Measurements from ENCODE around the gene VSIG4. TPM values are rescaled to one million over a fixed set of nuclear protein-coding genes. Genes with fewer than 3 reads are reported as not detected.

Gene VSIG4
- total RNA-seq, 3 donors from 2014 or later (not counting 1 experiment from before 2014, with no cell fraction given), result 0.32 to 1.3 TPM; not detected in 1

- Mint-ChIP-seq H3K36me3 (no peaks in the 10 kb centered on the region), H3K27ac (peak overlapping the region; percentile 82 to 94), H3K9me3 (peaks cover 0 to 3% of the 10 kb centered on the region in 2 donors), H3K4me3 (peak overlapping the region; percentile 1), H3K4me1 (peaks cover 28 to 46% of the 10 kb centered on the region in 2 donors), H3K27me3 (ENCODE audit: low read depth in 2 of 2) (no peaks in the 10 kb centered on the region)
- ATAC-seq (peak; percentile 56 to 73 (median 68)), DNase-seq (no peak)
- Histone ChIP-seq H3K36me3 (ENCODE audit: control insufficient read depth, insufficient read depth, low read length) (no peaks in the 10 kb centered on the region), H3K4me1 (ENCODE audit: control insufficient read depth, insufficient read depth, low read length) (peaks cover 28% of the 10 kb centered on the region), H3K4me3 (ENCODE audit: low read length) (no peak overlapping the region), H3K9me3 (ENCODE audit: control insufficient read depth, insufficient read depth, low read length) (no peaks in the 10 kb centered on the region), H3K27me3 (ENCODE audit: control insufficient read depth, insufficient read depth, low read length) (no peaks in the 10 kb centered on the region), H3K27ac (ENCODE audit: low read length) (peak overlapping the region; percentile 44)
- WGBS (ENCODE audit: insufficient coverage), result 58% methylated on average over 1 of the region's 4 CpGs
- intact Hi-C loops (cut with micrococcal nuclease), result no loop called here
- TF ChIP-seq CTCF (IDR thresholded peaks at IDR 0.05), result no peak
Measured at GRCh38 chrX:66005830-66006449, 33.9 kb downstream of the VSIG4 start.

- peak overlapping the region; percentile 82 to 94 for H3K27ac Mint-ChIP-seq
- peaks cover 28% of the 10 kb centered on the region for H3K4me1 ChIP-seq (ENCODE audit: control insufficient read depth, insufficient read depth, low read length)
- H3K9me3 ChIP-seq (ENCODE audit: control insufficient read depth, insufficient read depth, low read length), result no peaks in the 10 kb centered on the region
- ATAC-seq (peak in 2 of 3 donors; percentile 15 to 26), DNase-seq (peak in 1 of 2 donors; percentile 28)
- H3K27me3 Mint-ChIP-seq (ENCODE audit: low read depth in 2 of 2), result no peaks in the 10 kb centered on the region
- no peak overlapping the region for H3K4me3 ChIP-seq (ENCODE audit: low read length)
- peaks cover 26 to 40% of the 10 kb centered on the region in 2 donors for H3K4me1 Mint-ChIP-seq
- H3K36me3 Mint-ChIP-seq, result no peaks in the 10 kb centered on the region
- WGBS (ENCODE audit: insufficient coverage), result no CpG with 5 or more reads among the region's 1 CpG
- H3K36me3 ChIP-seq (ENCODE audit: control insufficient read depth, insufficient read depth, low read length), result no peaks in the 10 kb centered on the region
- intact Hi-C loops (cut with micrococcal nuclease), result no loop called here
- TF ChIP-seq CTCF (IDR thresholded peaks at IDR 0.05), result no peak
- H3K9me3 Mint-ChIP-seq, result peaks cover 0 to 3% of the 10 kb centered on the region in 2 donors
- no peaks in the 10 kb centered on the region for H3K27me3 ChIP-seq (ENCODE audit: control insufficient read depth, insufficient read depth, low read length)
- peak overlapping the region; percentile 37 for H3K27ac ChIP-seq (ENCODE audit: low read length)
- H3K4me3 Mint-ChIP-seq, result peak overlapping the region; percentile 1
Measured at GRCh38 chrX:66004928-66005829, 34.7 kb downstream of the VSIG4 start.

GRCh38 chrX:66002824-66003680 lies 36.8 kb downstream of the VSIG4 start:
- H3K36me3 Mint-ChIP-seq, result no peaks in the 10 kb centered on the region
- H3K4me1 Mint-ChIP-seq, result peaks cover 26 to 40% of the 10 kb centered on the region in 2 donors
- no peak for TF ChIP-seq CTCF (IDR thresholded peaks at IDR 0.05)
- DNase-seq (no peak), ATAC-seq (peak in 1 of 3 donors; percentile 24)
- H3K9me3 Mint-ChIP-seq, result peaks cover 0 to 3% of the 10 kb centered on the region in 2 donors
- intact Hi-C loops (cut with micrococcal nuclease), result no loop called here
- no peak overlapping the region for H3K4me3 Mint-ChIP-seq
- Histone ChIP-seq H3K4me3 (ENCODE audit: low read length) (no peak overlapping the region), H3K27me3 (ENCODE audit: control insufficient read depth, insufficient read depth, low read length) (no peaks in the 10 kb centered on the region), H3K9me3 (ENCODE audit: control insufficient read depth, insufficient read depth, low read length) (no peaks in the 10 kb centered on the region), H3K27ac (ENCODE audit: low read length) (no peak overlapping the region), H3K36me3 (ENCODE audit: control insufficient read depth, insufficient read depth, low read length) (no peaks in the 10 kb centered on the region), H3K4me1 (ENCODE audit: control insufficient read depth, insufficient read depth, low read length) (peaks cover 28% of the 10 kb centered on the region)
- H3K27ac Mint-ChIP-seq, result peak overlapping the region; percentile 27 to 64
- no peaks in the 10 kb centered on the region for H3K27me3 Mint-ChIP-seq (ENCODE audit: low read depth in 2 of 2)
- WGBS (ENCODE audit: insufficient coverage), result 46% methylated on average over 7 of the region's 11 CpGs

Data from natural killer cell (primary cell).